Muscle of arm (tissue), 14 donors: Measurements from ENCODE around the gene CYYR1. TPM values are rescaled to one million over a fixed set of nuclear protein-coding genes. Genes with fewer than 3 reads are reported as not detected.

ENCODE experiments used
- DNase-seq: peaks from one replicate; pipeline ENCODE4 v3.0.0-alpha.2; 2013
- long read RNA-seq, 11 donors: transcript quantifications; one replicate each; lab custom pipeline, GENCODE V29; 2026
- polyA plus RNA-seq, 12 donors: library from polyadenylated mRNA; unstranded; fragments of 120-200 nt; gene quantifications; one replicate each; pipeline ENCODE4 v1.2.1, GENCODE V29; 2013; ENCODE audit not compliant: insufficient read length in 12 of 12

Gene CYYR1
- 10 to 100 TPM in 11 of 12 donors, not detected in 1; 13.1 to 24.3 (median 16.0) TPM for polyA plus RNA-seq
- long read RNA-seq, donor 1, partial matches to known transcripts, result 0 of 3 reads
- long read RNA-seq, donor 1, other reads (novel, unspliced or antisense), result 0 of 3 reads
- long read RNA-seq, donor 2, transcript CYYR1-201 (4 exons, 3,101 nt), result major isoform, 5 of 5 reads
- long read RNA-seq, donor 2, partial matches to known transcripts, result 0 of 5 reads
- long read RNA-seq, donor 2, other reads (novel, unspliced or antisense), result 0 of 5 reads
- long read RNA-seq, donor 3, transcript CYYR1-201 (4 exons, 3,101 nt), result major isoform, 6 of 6 reads
- long read RNA-seq, donor 3, partial matches to known transcripts, result 0 of 6 reads
- long read RNA-seq, donor 3, other reads (novel, unspliced or antisense), result 0 of 6 reads
- long read RNA-seq, donor 4, result 0 reads
- long read RNA-seq, donor 5, transcript CYYR1-201 (4 exons, 3,101 nt), result major isoform, 5 of 24 reads
- long read RNA-seq, donor 5, partial matches to known transcripts, result 11 of 24 reads
- long read RNA-seq, donor 5, other reads (novel, unspliced or antisense), result 8 of 24 reads
- long read RNA-seq, donor 6, transcript CYYR1-201 (4 exons, 3,101 nt), result major isoform, 5 of 5 reads
- long read RNA-seq, donor 6, partial matches to known transcripts, result 0 of 5 reads
- long read RNA-seq, donor 6, other reads (novel, unspliced or antisense), result 0 of 5 reads
- long read RNA-seq, donor 7, partial matches to known transcripts, result 0 of 4 reads
- long read RNA-seq, donor 7, other reads (novel, unspliced or antisense), result 0 of 4 reads
- long read RNA-seq, donor 8, transcript CYYR1-201 (4 exons, 3,101 nt), result major isoform, 6 of 17 reads
- long read RNA-seq, donor 8, partial matches to known transcripts, result 5 of 17 reads
- long read RNA-seq, donor 8, other reads (novel, unspliced or antisense), result 6 of 17 reads
- long read RNA-seq, donor 9, transcript CYYR1-201 (4 exons, 3,101 nt), result major isoform, 7 of 19 reads
- long read RNA-seq, donor 9, partial matches to known transcripts, result 6 of 19 reads
- long read RNA-seq, donor 9, other reads (novel, unspliced or antisense), result 6 of 19 reads
- long read RNA-seq, donor 10, transcript CYYR1-201 (4 exons, 3,101 nt), result major isoform, 5 of 20 reads
- long read RNA-seq, donor 10, partial matches to known transcripts, result 9 of 20 reads
- long read RNA-seq, donor 10, other reads (novel, unspliced or antisense), result 6 of 20 reads
- long read RNA-seq, donor 11, transcript CYYR1-201 (4 exons, 3,101 nt), result major isoform, 6 of 13 reads
- long read RNA-seq, donor 11, partial matches to known transcripts, result 0 of 13 reads
- long read RNA-seq, donor 11, other reads (novel, unspliced or antisense), result 7 of 13 reads

- no peak for DNase-seq
Measured at GRCh38 chr21:26572702-26573381, at the start of gene CYYR1. Gene CYYR1 (minus strand): TSS chr21:26573286. CDS start chr21:26572940, 346 bp downstream.

GRCh38 chr21:26617176-26617575, 44.1 kb upstream of the CYYR1 start:
- no peak for DNase-seq

GRCh38 chr21:26614251-26614650, 41.2 kb upstream of the CYYR1 start:
- no peak for DNase-seq

GRCh38 chr21:26599261-26599660, 26.2 kb upstream of the CYYR1 start:
- DNase-seq, result peak; percentile 52

- no peak for DNase-seq
Measured at GRCh38 chr21:26597981-26598380, 24.9 kb upstream of the CYYR1 start.

- DNase-seq, result no peak
Measured at GRCh38 chr21:26597031-26597430, 23.9 kb upstream of the CYYR1 start.

- no peak for DNase-seq
Measured at GRCh38 chr21:26595971-26596370, 22.9 kb upstream of the CYYR1 start.

- no peak for DNase-seq
Measured at GRCh38 chr21:26593800-26594199, 20.7 kb upstream of the CYYR1 start.

GRCh38 chr21:26591543-26591942, 18.5 kb upstream of the CYYR1 start:
- DNase-seq, result no peak

GRCh38 chr21:26588446-26588845, 15.4 kb upstream of the CYYR1 start:
- DNase-seq, result no peak

GRCh38 chr21:26587736-26588201, 14.7 kb upstream of the CYYR1 start:
- DNase-seq, result peak; percentile 43

- no peak for DNase-seq
Measured at GRCh38 chr21:26583769-26584168, 10.7 kb upstream of the CYYR1 start.

GRCh38 chr21:26581818-26582217, 8.7 kb upstream of the CYYR1 start:
- DNase-seq, result no peak

GRCh38 chr21:26572076-26572701, 897 bp downstream of the CYYR1 start:
- DNase-seq, result no peak

- no peak for DNase-seq
Measured at GRCh38 chr21:26570203-26570602, 2.9 kb downstream of the CYYR1 start.

GRCh38 chr21:26565546-26565945, 7.5 kb downstream of the CYYR1 start:
- DNase-seq, result no peak

GRCh38 chr21:26565111-26565510, 8.0 kb downstream of the CYYR1 start:
- DNase-seq, result no peak

- no peak for DNase-seq
Measured at GRCh38 chr21:26563856-26564503, 9.1 kb downstream of the CYYR1 start.

- DNase-seq, result no peak
Measured at GRCh38 chr21:26560612-26561011, 12.5 kb downstream of the CYYR1 start.

- DNase-seq, result no peak
Measured at GRCh38 chr21:26559099-26559498, 14.0 kb downstream of the CYYR1 start.
